SK-N-SH treated with all-trans-retinoic acid at 6 μM for 48 hours (cell line): ENCODE results near the gene TRIM60.
"Not testable (repeated sequence)": the region's sequence is repeated elsewhere in the genome, so short reads cannot be mapped to it uniquely, and the experiment has no call there.

Experiments
- ATAC-seq: fragments of 200-7000 bp; cut with Tn5 transposase; 3 replicates; pipeline ENCODE4 v1.9.1; 2020; ENCODE audit warnings: mild to moderate bottlenecking, moderate library complexity
- ARNTL ChIP-seq: fragments of 450-650 bp; formaldehyde crosslinking; IDR thresholded peaks from 2 replicates; pipeline ENCODE4 v1.5.0; 2020; ENCODE audit warnings: low read depth, mild to moderate bottlenecking, moderate library complexity, borderline replicate concordance
- BACH2 ChIP-seq: fragments of 250-450 bp; sonication (Bioruptor Pico); IDR thresholded peaks from 2 replicates; pipeline ENCODE4 v1.9.0; 2021; ENCODE audit warnings: mild to moderate bottlenecking, borderline replicate concordance
- CSDC2 ChIP-seq: fragments of 250-450 bp; sonication (Bioruptor Pico); IDR thresholded peaks from 2 replicates; pipeline ENCODE4 v1.5.0; 2020; ENCODE audit warnings: mild to moderate bottlenecking, moderate library complexity
- ESRRG ChIP-seq: fragments of 250-450 bp; sonication (Bioruptor Pico); IDR thresholded peaks from 2 replicates; pipeline ENCODE4 v1.6.1; 2021; ENCODE audit warnings: mild to moderate bottlenecking
- ISL1 ChIP-seq: fragments of 250-450 bp; sonication (Bioruptor Pico); IDR thresholded peaks from 2 replicates; pipeline ENCODE4 v2.1.2; 2022; ENCODE audit warnings: mild to moderate bottlenecking, moderate library complexity
- OSR1 ChIP-seq: fragments of 250-450 bp; sonication (Bioruptor Pico); IDR thresholded peaks from 2 replicates; pipeline ENCODE4 v1.8.0; 2022; ENCODE audit warnings: moderate library complexity, mild to moderate bottlenecking, inconsistent platforms
- PPARA ChIP-seq: fragments of 250-450 bp; sonication (Bioruptor Pico); IDR thresholded peaks from 2 replicates; pipeline ENCODE4 v1.5.0; 2020; ENCODE audit warnings: mild to moderate bottlenecking, borderline replicate concordance
- RARB ChIP-seq: fragments of 250-450 bp; sonication (Bioruptor Pico); IDR thresholded peaks from 2 replicates; pipeline ENCODE4 v1.8.0; 2021; ENCODE audit warnings: mild to moderate bottlenecking, moderate library complexity
- SNAI2 ChIP-seq: fragments of 250-450 bp; sonication (Bioruptor Pico); IDR thresholded peaks from 2 replicates; pipeline ENCODE4 v1.5.0; 2020; ENCODE audit warnings: mild to moderate bottlenecking, moderate library complexity
- TCF4 ChIP-seq: fragments of 250-450 bp; sonication (Bioruptor Pico); IDR thresholded peaks from 2 replicates; pipeline ENCODE4 v1.8.0; 2021; ENCODE audit warnings: mild to moderate bottlenecking, moderate library complexity, borderline replicate concordance
- TOX ChIP-seq: fragments of 250-450 bp; sonication (Bioruptor Pico); IDR thresholded peaks from 2 replicates; pipeline ENCODE4 v1.8.0; 2021; ENCODE audit warnings: mild to moderate bottlenecking, moderate library complexity, borderline replicate concordance
- ZC3H10 ChIP-seq: fragments of 250-450 bp; sonication (Bioruptor Pico); IDR thresholded peaks from 2 replicates; pipeline ENCODE4 v1.5.1; 2021; ENCODE audit warnings: mild to moderate bottlenecking, moderate library complexity
- ZFP3 ChIP-seq: fragments of 250-450 bp; sonication (Bioruptor Pico); IDR thresholded peaks from 2 replicates; pipeline ENCODE4 v1.5.0; 2020; ENCODE audit warnings: mild to moderate bottlenecking, moderate library complexity
- ZNF565 ChIP-seq: fragments of 450-650 bp; formaldehyde crosslinking; conservative IDR thresholded peaks from 2 replicates; pipeline ENCODE4 v1.5.0; 2020; ENCODE audit warnings: low read depth, mild to moderate bottlenecking, moderate library complexity
- ZNF70 ChIP-seq: fragments of 450-650 bp; formaldehyde crosslinking; IDR thresholded peaks from 2 replicates; pipeline ENCODE4 v1.5.0; 2020; ENCODE audit warnings: mild to moderate bottlenecking, moderate library complexity
- ZNF8 ChIP-seq: fragments of 450-650 bp; formaldehyde crosslinking; IDR thresholded peaks from 2 replicates; pipeline ENCODE4 v1.5.0; 2020; ENCODE audit warnings: mild to moderate bottlenecking, moderate library complexity
- TF ChIP-seq, protein P1 (sequence below): fragments of 250-450 bp; sonication (Bioruptor Pico); IDR thresholded peaks from 2 replicates; pipeline ENCODE4 v1.8.0; 2021; ENCODE audit warnings: low read depth, mild to moderate bottlenecking, moderate library complexity, borderline replicate concordance
- TF ChIP-seq, protein P2 (sequence below): fragments of 250-450 bp; sonication (Bioruptor Pico); IDR thresholded peaks from 2 replicates; pipeline ENCODE4 v1.5.1; 2021; ENCODE audit warnings: mild to moderate bottlenecking, moderate library complexity
- TF ChIP-seq, protein P3 (sequence below): fragments of 250-450 bp; sonication (Bioruptor Pico); IDR thresholded peaks from 2 replicates; pipeline ENCODE4 v1.8.0; 2020; ENCODE audit warnings: mild to moderate bottlenecking, moderate library complexity, borderline replicate concordance
- TF ChIP-seq, protein P4 (sequence below): fragments of 250-450 bp; sonication (Bioruptor Pico); IDR thresholded peaks from 2 replicates; pipeline ENCODE4 v1.5.0; 2020; ENCODE audit warnings: mild to moderate bottlenecking, moderate library complexity

Gene TRIM60

GRCh38 chr4:165031436-165032211 lies at the start of gene TRIM60:
TRIM60 (plus strand) TSS chr4:165031999; CDS start chr4:165040073, 8,074 bp downstream.
- TF ChIP-seq, protein P1, sequence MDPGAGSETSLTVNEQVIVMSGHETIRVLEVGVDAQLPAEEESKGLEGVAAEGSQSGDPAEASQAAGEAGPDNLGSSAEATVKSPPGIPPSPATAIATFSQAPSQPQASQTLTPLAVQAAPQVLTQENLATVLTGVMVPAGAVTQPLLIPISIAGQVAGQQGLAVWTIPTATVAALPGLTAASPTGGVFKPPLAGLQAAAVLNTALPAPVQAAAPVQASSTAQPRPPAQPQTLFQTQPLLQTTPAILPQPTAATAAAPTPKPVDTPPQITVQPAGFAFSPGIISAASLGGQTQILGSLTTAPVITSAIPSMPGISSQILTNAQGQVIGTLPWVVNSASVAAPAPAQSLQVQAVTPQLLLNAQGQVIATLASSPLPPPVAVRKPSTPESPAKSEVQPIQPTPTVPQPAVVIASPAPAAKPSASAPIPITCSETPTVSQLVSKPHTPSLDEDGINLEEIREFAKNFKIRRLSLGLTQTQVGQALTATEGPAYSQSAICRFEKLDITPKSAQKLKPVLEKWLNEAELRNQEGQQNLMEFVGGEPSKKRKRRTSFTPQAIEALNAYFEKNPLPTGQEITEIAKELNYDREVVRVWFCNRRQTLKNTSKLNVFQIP (CRISPR knock-in tag): no peak
- no peak for TF ChIP-seq ARNTL (CRISPR knock-in tag)
- no peak for TF ChIP-seq ZNF70 (CRISPR knock-in tag)
- TF ChIP-seq TOX (CRISPR knock-in tag): no peak
- no peak for TF ChIP-seq TCF4
- TF ChIP-seq, protein P2, sequence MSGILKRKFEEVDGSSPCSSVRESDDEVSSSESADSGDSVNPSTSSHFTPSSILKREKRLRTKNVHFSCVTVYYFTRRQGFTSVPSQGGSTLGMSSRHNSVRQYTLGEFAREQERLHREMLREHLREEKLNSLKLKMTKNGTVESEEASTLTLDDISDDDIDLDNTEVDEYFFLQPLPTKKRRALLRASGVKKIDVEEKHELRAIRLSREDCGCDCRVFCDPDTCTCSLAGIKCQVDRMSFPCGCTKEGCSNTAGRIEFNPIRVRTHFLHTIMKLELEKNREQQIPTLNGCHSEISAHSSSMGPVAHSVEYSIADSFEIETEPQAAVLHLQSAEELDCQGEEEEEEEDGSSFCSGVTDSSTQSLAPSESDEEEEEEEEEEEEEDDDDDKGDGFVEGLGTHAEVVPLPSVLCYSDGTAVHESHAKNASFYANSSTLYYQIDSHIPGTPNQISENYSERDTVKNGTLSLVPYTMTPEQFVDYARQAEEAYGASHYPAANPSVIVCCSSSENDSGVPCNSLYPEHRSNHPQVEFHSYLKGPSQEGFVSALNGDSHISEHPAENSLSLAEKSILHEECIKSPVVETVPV (CRISPR knock-in tag): no peak
- no peak for TF ChIP-seq OSR1
- TF ChIP-seq ISL1 (CRISPR knock-in tag): no peak
- no peak for TF ChIP-seq BACH2 (CRISPR knock-in tag)
- no peak for ATAC-seq

- TF ChIP-seq ZNF565 (CRISPR knock-in tag) (no peak), SNAI2 (CRISPR knock-in tag) (no peak), ZNF70 (CRISPR knock-in tag) (no peak)
- TF ChIP-seq, protein P2 (CRISPR knock-in tag): no peak
- TF ChIP-seq, all 23 proteins: peak for 0
- no peak for ATAC-seq
Observed at GRCh38 chr4:164989471-164989870, 42.3 kb upstream of the TRIM60 start.

DNA sequence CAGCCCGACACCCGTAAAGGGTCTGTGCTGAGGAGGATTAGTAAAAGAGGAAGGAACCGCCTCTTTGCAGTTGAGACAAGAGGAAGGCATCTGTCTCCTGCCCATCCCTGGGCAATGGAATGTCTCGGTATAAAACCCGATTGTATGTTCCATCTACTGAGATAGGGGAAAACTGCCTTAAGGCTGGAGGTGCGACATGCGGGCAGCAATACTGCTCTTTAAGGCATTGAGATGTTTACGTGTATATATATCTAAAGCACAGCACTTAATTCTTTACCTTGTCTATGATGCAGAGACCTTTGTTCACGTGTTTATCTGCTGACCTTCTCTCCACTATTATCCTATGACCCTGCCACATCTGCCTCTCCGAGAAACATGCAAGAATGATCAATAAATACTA lies 41.0 kb upstream of the TRIM60 start:
- ATAC-seq: not testable (repeated sequence)

GRCh38 chr4:164996123-164996522 lies 35.7 kb upstream of the TRIM60 start:
- not testable (repeated sequence) for ATAC-seq

GRCh38 chr4:164997324-164997723 lies 34.5 kb upstream of the TRIM60 start:
- no peak for TF ChIP-seq TCF4
- TF ChIP-seq ZFP3 (CRISPR knock-in tag): no peak
- TF ChIP-seq BACH2 (CRISPR knock-in tag): no peak
- no peak for TF ChIP-seq TOX (CRISPR knock-in tag)
- TF ChIP-seq, protein P1 (CRISPR knock-in tag): no peak
- TF ChIP-seq ZC3H10 (CRISPR knock-in tag): no peak
- TF ChIP-seq ZNF70 (CRISPR knock-in tag): no peak
- TF ChIP-seq PPARA (CRISPR knock-in tag): no peak
- TF ChIP-seq, protein P3, sequence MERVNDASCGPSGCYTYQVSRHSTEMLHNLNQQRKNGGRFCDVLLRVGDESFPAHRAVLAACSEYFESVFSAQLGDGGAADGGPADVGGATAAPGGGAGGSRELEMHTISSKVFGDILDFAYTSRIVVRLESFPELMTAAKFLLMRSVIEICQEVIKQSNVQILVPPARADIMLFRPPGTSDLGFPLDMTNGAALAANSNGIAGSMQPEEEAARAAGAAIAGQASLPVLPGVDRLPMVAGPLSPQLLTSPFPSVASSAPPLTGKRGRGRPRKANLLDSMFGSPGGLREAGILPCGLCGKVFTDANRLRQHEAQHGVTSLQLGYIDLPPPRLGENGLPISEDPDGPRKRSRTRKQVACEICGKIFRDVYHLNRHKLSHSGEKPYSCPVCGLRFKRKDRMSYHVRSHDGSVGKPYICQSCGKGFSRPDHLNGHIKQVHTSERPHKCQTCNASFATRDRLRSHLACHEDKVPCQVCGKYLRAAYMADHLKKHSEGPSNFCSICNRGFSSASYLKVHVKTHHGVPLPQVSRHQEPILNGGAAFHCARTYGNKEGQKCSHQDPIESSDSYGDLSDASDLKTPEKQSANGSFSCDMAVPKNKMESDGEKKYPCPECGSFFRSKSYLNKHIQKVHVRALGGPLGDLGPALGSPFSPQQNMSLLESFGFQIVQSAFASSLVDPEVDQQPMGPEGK (CRISPR knock-in tag): no peak
- TF ChIP-seq, protein P4, sequence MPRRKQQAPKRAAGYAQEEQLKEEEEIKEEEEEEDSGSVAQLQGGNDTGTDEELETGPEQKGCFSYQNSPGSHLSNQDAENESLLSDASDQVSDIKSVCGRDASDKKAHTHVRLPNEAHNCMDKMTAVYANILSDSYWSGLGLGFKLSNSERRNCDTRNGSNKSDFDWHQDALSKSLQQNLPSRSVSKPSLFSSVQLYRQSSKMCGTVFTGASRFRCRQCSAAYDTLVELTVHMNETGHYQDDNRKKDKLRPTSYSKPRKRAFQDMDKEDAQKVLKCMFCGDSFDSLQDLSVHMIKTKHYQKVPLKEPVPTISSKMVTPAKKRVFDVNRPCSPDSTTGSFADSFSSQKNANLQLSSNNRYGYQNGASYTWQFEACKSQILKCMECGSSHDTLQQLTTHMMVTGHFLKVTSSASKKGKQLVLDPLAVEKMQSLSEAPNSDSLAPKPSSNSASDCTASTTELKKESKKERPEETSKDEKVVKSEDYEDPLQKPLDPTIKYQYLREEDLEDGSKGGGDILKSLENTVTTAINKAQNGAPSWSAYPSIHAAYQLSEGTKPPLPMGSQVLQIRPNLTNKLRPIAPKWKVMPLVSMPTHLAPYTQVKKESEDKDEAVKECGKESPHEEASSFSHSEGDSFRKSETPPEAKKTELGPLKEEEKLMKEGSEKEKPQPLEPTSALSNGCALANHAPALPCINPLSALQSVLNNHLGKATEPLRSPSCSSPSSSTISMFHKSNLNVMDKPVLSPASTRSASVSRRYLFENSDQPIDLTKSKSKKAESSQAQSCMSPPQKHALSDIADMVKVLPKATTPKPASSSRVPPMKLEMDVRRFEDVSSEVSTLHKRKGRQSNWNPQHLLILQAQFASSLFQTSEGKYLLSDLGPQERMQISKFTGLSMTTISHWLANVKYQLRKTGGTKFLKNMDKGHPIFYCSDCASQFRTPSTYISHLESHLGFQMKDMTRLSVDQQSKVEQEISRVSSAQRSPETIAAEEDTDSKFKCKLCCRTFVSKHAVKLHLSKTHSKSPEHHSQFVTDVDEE: no peak
- TF ChIP-seq ISL1 (CRISPR knock-in tag): no peak
- TF ChIP-seq ZNF565 (CRISPR knock-in tag): no peak
- TF ChIP-seq, protein P2 (CRISPR knock-in tag): no peak
- TF ChIP-seq CSDC2 (CRISPR knock-in tag): no peak
- no peak for TF ChIP-seq ESRRG (CRISPR knock-in tag)
- TF ChIP-seq ZNF8: no peak
- no peak for TF ChIP-seq RARB (CRISPR knock-in tag)
- ATAC-seq: no peak
